Adrenal gland (tissue), 12 donors: ENCODE results near the gene ZNF467. TPM values are rescaled to one million over a fixed set of nuclear protein-coding genes. Genes with fewer than 3 reads are reported as not detected.
A peak's percentile ranks its signal among the peaks of the same experiment; 100 is the strongest.

ENCODE experiments used
- DNase-seq, 7 donors: peaks; one replicate each; pipeline ENCODE4 v3.0.0-alpha.2; 2019 to 2020
- H3K27ac ChIP-seq, 5 donors: fragments of 200-600 bp; sonication (generic) in 4 of 5; 1 replicate in 3 of 5; 2 replicates in 2 of 5; pipeline versions ENCODE4 v1.5.1 to v1.8.0; 2016 to 2020; ENCODE audit warnings: mild to moderate bottlenecking in 1 of 5
- H3K27me3 ChIP-seq: fragments of 200-600 bp; 2 replicates; pipeline ENCODE4 v1.8.0; 2021
- H3K36me3 ChIP-seq, 2 donors: fragments of 200-600 bp; replicated peaks in 1 of 2; 1 replicate in 1 of 2; 2 replicates in 1 of 2; pipeline versions ENCODE4 v1.5.1 to v1.8.0; 2018 to 2022
- H3K4me1 ChIP-seq, 2 donors: fragments of 200-600 bp; replicated peaks in 1 of 2; 1 replicate in 1 of 2; 2 replicates in 1 of 2; pipeline versions ENCODE4 v1.5.1 to v1.8.0; 2018 to 2021
- H3K4me3 ChIP-seq, 4 donors: fragments of 200-600 bp; sonication (generic) in 3 of 4; one replicate each; pipeline ENCODE4 v1.5.1; 2016 to 2018
- H3K9me3 ChIP-seq, 3 donors: fragments of 200-600 bp; sonication (generic) in 1 of 3; replicated peaks in 1 of 3; 1 replicate in 2 of 3; 2 replicates in 1 of 3; pipeline versions ENCODE4 v1.5.1 to v1.8.0; 2016 to 2021
- POLR2A ChIP-seq, 2 donors: fragments of 450-650 bp; IDR thresholded peaks; one replicate each; pipeline ENCODE4 v1.6.1; 2017; ENCODE audit warnings: antibody characterized with exemption in 2 of 2, mild to moderate bottlenecking in 2 of 2, moderate library complexity in 1 of 2
- WGBS, 4 donors: extraction: QIAGEN DNeasy Blood & Tissue Kit in 2 of 4; methylation state at CpG; one replicate each; pipeline versions ENCODE4 v1.1.5 to v1.1.7; 2013 to 2017; 5-methylcytosine and 5-hydroxymethylcytosine counted together
- intact Hi-C, 2 donors: fragments of 100-400 bp; cut with DNase I; formaldehyde crosslinking; loops; one replicate each; pipeline versions ENCODE4 v1.14.1 to v1.15.0; 2022 to 2023
- polyA plus RNA-seq, 3 donors: library from polyadenylated mRNA; stranded (reverse); fragments of 200-250 nt in 2 of 3; fragments of 350-450 nt in 1 of 3; fragmentation: Illumina TruSeq in 1 of 3; extraction: RNeasy Lipid Tissue Mini Kit (QIAGEN cat#74804) in 1 of 3; gene quantifications; one replicate each; pipeline ENCODE4 v1.2.3, GENCODE V29; 2013 to 2014
- total RNA-seq, 9 donors: library from RNA; depleted of rRNA in 4 of 9; stranded (reverse); fragments of >200 nt in 4 of 9; fragments of 120-200 nt in 1 of 9; fragmentation: NEBNext Ultra II Directional in 1 of 9; extraction: Animal tissue kit (Norgen Biotek cat#: 25700) in 1 of 9; gene quantifications; one replicate each; pipeline versions ENCODE4 v1.1.0 to v1.2.4, GENCODE V29; 2013 to 2023
- TF ChIP-seq, protein P1 (sequence below), 6 experiments: fragments of 450-650 bp in 4 of 6; fragments of 200-600 bp in 2 of 6; sonication (generic) in 1 of 6; IDR thresholded peaks; 1 replicate in 5 of 6; 2 replicates in 1 of 6; pipeline versions ENCODE4 v1.5.1 to v1.8.0; 2016 to 2021; ENCODE audit warnings: antibody characterized with exemption in 6 of 6, mild to moderate bottlenecking in 2 of 6, moderate library complexity in 1 of 6
- donor health status: healthy with polysubstance abuse.
- donor health status: Bipolar disorder and iron deficiency.
- donor health status: DM: yes; HTN: yes; CAD: no.
- donor health status: DM: no; HTN: no; CAD: no.
- donor health status: DM: no; HTN: no; CAD: no.
- donor health status: DM: yes; HTN: yes; CAD: no.

ZNF467 gene
- total and polyA plus RNA-seq, 12 donors: 1.2 to 44.2 (median 18.6) TPM

DNA sequence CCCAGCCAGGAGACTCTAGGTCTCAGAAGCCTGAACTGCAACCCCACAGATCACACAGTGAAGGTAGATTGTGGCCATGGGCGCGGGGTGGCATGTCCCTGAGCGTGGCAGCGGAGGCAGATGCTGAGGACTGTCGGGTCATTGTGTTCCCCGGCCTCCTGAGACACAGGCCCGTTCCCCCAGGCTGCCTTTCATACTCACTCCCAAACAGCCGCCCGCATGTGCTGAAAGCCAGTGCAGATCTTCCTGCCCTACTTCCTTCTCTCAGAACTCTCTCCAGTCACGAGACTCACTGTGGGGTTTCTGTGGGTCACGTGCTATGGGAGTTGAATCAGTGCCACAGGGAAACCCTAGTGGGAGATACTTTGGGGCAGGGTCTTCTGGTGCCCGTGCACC is 48.0 kb downstream of the ZNF467 start:
- Histone ChIP-seq H3K27me3 (no peaks in the 10 kb centered on the region), H3K36me3 (peaks cover 0 to 50% of the 10 kb centered on the region in 2 donors), H3K4me3 (no peak overlapping the region), H3K4me1 (no peaks in the 10 kb centered on the region), H3K9me3 (no peaks in the 10 kb centered on the region), H3K27ac (peak overlapping the region in 1 of 5 donors; percentile 10)
- TF ChIP-seq, protein P1, sequence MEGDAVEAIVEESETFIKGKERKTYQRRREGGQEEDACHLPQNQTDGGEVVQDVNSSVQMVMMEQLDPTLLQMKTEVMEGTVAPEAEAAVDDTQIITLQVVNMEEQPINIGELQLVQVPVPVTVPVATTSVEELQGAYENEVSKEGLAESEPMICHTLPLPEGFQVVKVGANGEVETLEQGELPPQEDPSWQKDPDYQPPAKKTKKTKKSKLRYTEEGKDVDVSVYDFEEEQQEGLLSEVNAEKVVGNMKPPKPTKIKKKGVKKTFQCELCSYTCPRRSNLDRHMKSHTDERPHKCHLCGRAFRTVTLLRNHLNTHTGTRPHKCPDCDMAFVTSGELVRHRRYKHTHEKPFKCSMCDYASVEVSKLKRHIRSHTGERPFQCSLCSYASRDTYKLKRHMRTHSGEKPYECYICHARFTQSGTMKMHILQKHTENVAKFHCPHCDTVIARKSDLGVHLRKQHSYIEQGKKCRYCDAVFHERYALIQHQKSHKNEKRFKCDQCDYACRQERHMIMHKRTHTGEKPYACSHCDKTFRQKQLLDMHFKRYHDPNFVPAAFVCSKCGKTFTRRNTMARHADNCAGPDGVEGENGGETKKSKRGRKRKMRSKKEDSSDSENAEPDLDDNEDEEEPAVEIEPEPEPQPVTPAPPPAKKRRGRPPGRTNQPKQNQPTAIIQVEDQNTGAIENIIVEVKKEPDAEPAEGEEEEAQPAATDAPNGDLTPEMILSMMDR (IDR thresholded peaks at IDR 0.05): no peak
- no peak for TF ChIP-seq POLR2A (IDR thresholded peaks at IDR 0.05)
- peak in 1 of 7 donors; percentile 18 for DNase-seq
- WGBS, 4 donors: 79 to 96% (median 87%) methylated on average over 9 to 12 of the region's 12 CpGs
- intact Hi-C loops: no loop called here

DNA sequence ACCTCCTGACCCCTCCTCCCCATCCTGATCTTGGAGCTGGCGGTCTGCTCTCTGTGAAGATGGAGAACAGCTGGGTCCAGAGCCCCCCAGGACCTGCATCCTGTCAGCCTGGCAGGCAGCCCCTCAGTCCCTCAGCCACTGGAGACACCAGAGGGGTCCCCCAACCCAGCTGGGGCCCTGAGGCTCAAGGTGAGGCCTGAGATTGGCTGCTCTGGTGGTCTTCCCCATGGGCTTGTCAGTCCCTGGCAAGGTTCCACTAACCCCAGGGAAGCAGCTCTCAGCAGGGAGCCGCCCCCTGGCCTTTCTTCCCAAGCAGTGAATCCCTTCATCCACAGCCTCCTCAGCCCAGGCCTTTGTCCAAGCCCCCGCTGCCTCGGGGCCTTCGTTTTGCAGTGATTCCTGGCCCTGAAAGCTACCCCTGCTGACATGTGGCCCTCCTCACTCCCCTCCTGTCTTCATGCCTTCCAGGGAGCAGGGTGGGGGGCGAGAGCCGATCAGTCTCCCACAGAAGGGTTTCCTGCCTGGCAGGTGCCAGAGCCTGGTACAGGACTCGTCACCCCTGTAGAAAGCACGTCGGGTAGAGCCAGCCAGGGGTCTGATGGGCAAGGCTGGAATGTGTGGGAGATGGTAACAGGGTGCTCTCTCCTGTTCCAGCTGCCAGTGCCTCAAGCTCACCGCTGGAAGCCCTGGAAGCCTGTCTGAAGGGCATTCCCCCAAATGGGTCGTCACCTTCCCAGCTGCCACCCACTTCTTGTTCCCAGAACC is 48.5 kb downstream of the ZNF467 start:
- H3K36me3 ChIP-seq: peaks cover 0 to 44% of the 10 kb centered on the region in 2 donors
- no peak for DNase-seq
- no peaks in the 10 kb centered on the region for H3K4me1 ChIP-seq
- TF ChIP-seq, protein P1 (IDR thresholded peaks at IDR 0.05): no peak
- TF ChIP-seq POLR2A (IDR thresholded peaks at IDR 0.05): no peak
- peak overlapping the region in 1 of 5 donors; percentile 10 for H3K27ac ChIP-seq
- intact Hi-C loops: no loop called here
- H3K4me3 ChIP-seq: no peak overlapping the region
- WGBS, 4 donors: 91 to 96% (median 93%) methylated on average over 12 of the region's 12 CpGs
- H3K9me3 ChIP-seq: no peaks in the 10 kb centered on the region
- no peaks in the 10 kb centered on the region for H3K27me3 ChIP-seq

DNA sequence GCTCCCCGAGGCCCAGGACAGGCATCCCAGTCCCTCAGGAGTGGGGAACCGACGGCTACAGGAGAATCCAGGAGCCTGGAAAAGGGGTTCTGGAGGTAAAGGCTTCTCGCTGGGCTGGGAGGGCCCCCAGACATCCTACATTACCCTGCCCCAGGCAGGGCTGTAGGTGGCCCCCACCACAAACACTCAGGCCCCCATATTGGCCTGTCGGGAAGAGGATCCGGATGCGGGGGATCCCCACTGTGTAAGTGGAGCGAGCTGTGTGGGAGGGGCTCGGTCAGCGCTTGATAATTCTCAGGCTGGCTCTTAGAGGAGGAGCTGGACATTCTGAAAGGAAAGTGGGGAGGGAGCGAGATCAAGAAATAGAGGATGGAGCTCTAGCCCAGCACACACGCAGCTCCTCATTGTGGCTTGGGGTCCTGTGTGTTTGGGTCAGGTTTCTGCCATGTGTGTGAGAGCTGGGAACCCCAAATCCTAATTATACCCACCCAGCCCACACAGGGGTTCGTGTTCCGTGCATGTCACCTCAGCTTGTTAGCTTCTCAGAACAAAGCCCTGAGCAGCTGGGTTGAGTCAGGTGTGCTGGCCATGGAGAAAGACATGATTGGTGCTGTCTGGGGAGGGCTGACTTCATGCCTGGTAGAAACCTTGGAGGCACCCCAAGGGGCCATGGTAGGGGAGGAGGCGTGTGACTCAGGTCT is 49.4 kb downstream of the ZNF467 start:
- no peaks in the 10 kb centered on the region for H3K9me3 ChIP-seq
- no peak overlapping the region for H3K27ac ChIP-seq
- H3K4me3 ChIP-seq: no peak overlapping the region
- intact Hi-C loops: no loop called here
- peaks cover 0 to 35% of the 10 kb centered on the region in 2 donors for H3K36me3 ChIP-seq
- H3K4me1 ChIP-seq: no peaks in the 10 kb centered on the region
- no peak for TF ChIP-seq POLR2A (IDR thresholded peaks at IDR 0.05)
- TF ChIP-seq, protein P1 (IDR thresholded peaks at IDR 0.05): no peak
- DNase-seq: no peak
- 94 to 96% (median 95%) methylated on average over 11 to 15 of the region's 15 CpGs for WGBS, 4 donors
- H3K27me3 ChIP-seq: no peaks in the 10 kb centered on the region

DNA sequence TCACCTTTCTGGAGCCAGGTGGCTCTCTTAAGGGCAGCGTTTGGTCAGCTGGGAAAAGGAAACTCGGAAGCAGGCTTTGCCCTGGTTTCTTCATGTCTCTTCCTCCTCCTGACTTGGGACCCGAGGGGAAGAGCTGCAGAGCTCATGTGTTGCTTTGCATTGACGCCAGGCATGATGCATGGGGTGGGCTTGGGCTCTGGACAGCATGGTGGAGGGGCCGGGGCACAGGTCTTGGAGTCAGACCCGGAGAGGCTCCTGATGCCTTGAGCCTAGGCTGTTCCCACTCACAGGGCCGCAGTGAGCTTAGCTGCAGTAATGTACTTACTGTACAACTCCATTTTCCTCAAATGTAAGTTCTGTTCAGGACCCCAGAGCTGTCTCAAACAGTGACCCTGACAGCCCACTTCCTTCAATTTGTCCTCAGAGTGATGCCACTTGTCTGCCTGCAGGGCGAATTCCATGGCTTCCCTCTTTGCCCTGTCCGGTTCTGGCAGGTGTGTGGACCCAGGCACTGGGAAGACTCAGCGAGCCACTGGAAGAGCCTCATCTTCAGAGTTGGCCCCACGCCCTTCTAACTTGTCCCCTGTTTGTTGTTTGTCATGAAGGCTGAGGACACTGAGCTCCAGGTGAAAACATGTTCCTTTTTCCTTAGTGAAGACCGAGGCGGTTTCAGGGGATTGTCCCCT is 50.2 kb downstream of the ZNF467 start:
- H3K4me3 ChIP-seq: no peak overlapping the region
- no peaks in the 10 kb centered on the region for H3K27me3 ChIP-seq
- intact Hi-C loops: no loop called here
- DNase-seq: peak in 1 of 7 donors; percentile 6
- H3K27ac ChIP-seq: no peak overlapping the region
- peaks cover 0 to 28% of the 10 kb centered on the region in 2 donors for H3K36me3 ChIP-seq
- no peaks in the 10 kb centered on the region for H3K9me3 ChIP-seq
- TF ChIP-seq, protein P1 (IDR thresholded peaks at IDR 0.05): no peak
- TF ChIP-seq POLR2A (IDR thresholded peaks at IDR 0.05): no peak
- no peaks in the 10 kb centered on the region for H3K4me1 ChIP-seq
- WGBS, 4 donors: 91 to 94% (median 92%) methylated on average over 7 to 13 of the region's 13 CpGs
